ENCODE data around the gene GPT2. TPM values are rescaled to one million over a fixed set of nuclear protein-coding genes. Genes with fewer than 3 reads are reported as not detected.

The GPT2 gene
- total RNA-seq, 1 experiment from 2014 or later = 19.4 TPM

GRCh38 chr16:46894036-46894672, 10.0 kb downstream of the GPT2 start:
- no peak overlapping the region for H3K27ac ChIP-seq (ENCODE audit: low read length)
- BruUV-seq (replicated peaks) = no TSS peak
- TF ChIP-seq EZH2phosphoT487 (IDR thresholded peaks at IDR 0.05; ENCODE audit: borderline replicate concordance, low read length) (no peak), EZH2 (IDR thresholded peaks at IDR 0.05; ENCODE audit: low read length, unreplicated experiment) (no peak), CTCF (conservative IDR thresholded peaks at IDR 0.05; ENCODE audit: low read depth, low read length) (no peak)
- H3K36me3 ChIP-seq (ENCODE audit: low read depth, low read length) = no peaks in the 10 kb centered on the region
- H3K79me2 ChIP-seq (ENCODE audit: low read length) = no peaks in the 10 kb centered on the region; the same call in none of the 2 replicates
- no peak overlapping the region for H2AFZ ChIP-seq (ENCODE audit: low read length)
- H3K9ac ChIP-seq (ENCODE audit: low read length) = no peak overlapping the region
- H3K4me1 ChIP-seq (ENCODE audit: insufficient read depth, low read length) = no peaks in the 10 kb centered on the region
- H4K20me1 ChIP-seq (ENCODE audit: low read length) = no peaks in the 10 kb centered on the region
- DNase-seq (no peak), ATAC-seq (no peak)
- CTCF ChIA-PET = no interaction called here
- no peak overlapping the region for H3K4me3 ChIP-seq (ENCODE audit: low read length)
- no peak overlapping the region for H3K4me2 ChIP-seq (ENCODE audit: low read length)
- no peaks in the 10 kb centered on the region for H3K9me2 ChIP-seq (replicated peaks; ENCODE audit: low read length)
- intact Hi-C loops (cut with micrococcal nuclease) = no loop called here
- no peaks in the 10 kb centered on the region for H3F3A ChIP-seq (ENCODE audit: low read length, unreplicated experiment)
- H3K27me3 ChIP-seq (ENCODE audit: low read length) = no peaks in the 10 kb centered on the region
- no peaks in the 10 kb centered on the region for H3K9me3 ChIP-seq (ENCODE audit: low read length)
- POLR2A ChIA-PET (ENCODE audit: unreplicated experiment) = no interaction called here

GRCh38 chr16:46895399-46896313, 11.5 kb downstream of the GPT2 start:
- POLR2A ChIA-PET (ENCODE audit: unreplicated experiment) = no interaction called here
- Histone ChIP-seq H3K9me2 (replicated peaks; ENCODE audit: low read length) (no peaks in the 10 kb centered on the region), H3K4me1 (ENCODE audit: insufficient read depth, low read length) (no peaks in the 10 kb centered on the region), H3K79me2 (ENCODE audit: low read length) (no peaks in the 10 kb centered on the region; the same call in none of the 2 replicates), H3K27ac (ENCODE audit: low read length) (no peak overlapping the region), H3K9me3 (ENCODE audit: low read length) (no peaks in the 10 kb centered on the region), H4K20me1 (ENCODE audit: low read length) (no peaks in the 10 kb centered on the region), H3K9ac (ENCODE audit: low read length) (no peak overlapping the region), H3K4me2 (ENCODE audit: low read length) (no peak overlapping the region), H3K36me3 (ENCODE audit: low read depth, low read length) (no peaks in the 10 kb centered on the region), H2AFZ (ENCODE audit: low read length) (no peak overlapping the region), H3K4me3 (ENCODE audit: low read length) (no peak overlapping the region), H3K27me3 (ENCODE audit: low read length) (no peaks in the 10 kb centered on the region), H3F3A (ENCODE audit: low read length, unreplicated experiment) (no peaks in the 10 kb centered on the region)
- DNase-seq (no peak), ATAC-seq (no peak)
- no TSS peak for BruUV-seq (replicated peaks)
- intact Hi-C loops (cut with micrococcal nuclease) = no loop called here
- CTCF ChIA-PET = no interaction called here
- TF ChIP-seq EZH2 (IDR thresholded peaks at IDR 0.05; ENCODE audit: low read length, unreplicated experiment) (no peak), CTCF (conservative IDR thresholded peaks at IDR 0.05; ENCODE audit: low read depth, low read length) (no peak), EZH2phosphoT487 (IDR thresholded peaks at IDR 0.05; ENCODE audit: borderline replicate concordance, low read length) (no peak)

All from PC-3 (cell line).